ENCODE results near the gene ALPI.

DNA sequence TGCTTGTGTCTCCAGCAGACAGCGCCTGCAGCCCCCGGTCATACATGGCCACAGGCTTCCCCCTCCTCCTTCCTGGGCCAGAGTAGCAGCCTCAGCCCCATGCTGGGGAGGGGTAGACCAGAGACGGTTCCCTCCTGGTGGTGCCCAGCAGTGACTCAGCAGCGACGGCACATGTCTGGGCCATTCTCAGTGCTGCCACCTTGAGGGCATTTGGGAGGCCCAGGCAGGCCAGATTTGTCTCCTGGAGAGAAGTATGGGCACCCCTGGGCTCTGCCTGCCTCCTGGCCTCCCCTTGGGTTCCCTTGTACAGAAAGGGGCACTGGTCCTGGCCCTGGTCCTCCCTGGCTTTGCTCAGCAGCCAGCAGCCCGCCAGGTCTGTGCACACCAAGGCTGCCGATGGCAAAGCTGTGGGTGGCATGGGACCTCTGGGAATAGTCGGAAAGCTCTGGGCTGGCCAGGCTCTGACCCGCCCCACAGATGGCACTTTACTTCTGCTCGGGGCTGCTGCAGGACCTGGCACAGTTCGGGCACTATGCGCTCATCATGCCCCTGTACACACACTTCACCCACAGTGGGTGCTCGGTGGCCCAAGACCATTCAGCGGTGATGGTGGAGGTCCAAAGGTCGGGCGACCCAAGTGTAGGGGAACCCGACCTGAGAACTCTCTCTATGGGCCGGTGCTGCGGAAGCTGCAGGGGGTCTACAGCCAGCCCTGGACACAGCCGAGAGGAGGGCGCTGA lies 11.4 kb upstream of the ALPI start:
- TF ChIP-seq, protein P1, sequence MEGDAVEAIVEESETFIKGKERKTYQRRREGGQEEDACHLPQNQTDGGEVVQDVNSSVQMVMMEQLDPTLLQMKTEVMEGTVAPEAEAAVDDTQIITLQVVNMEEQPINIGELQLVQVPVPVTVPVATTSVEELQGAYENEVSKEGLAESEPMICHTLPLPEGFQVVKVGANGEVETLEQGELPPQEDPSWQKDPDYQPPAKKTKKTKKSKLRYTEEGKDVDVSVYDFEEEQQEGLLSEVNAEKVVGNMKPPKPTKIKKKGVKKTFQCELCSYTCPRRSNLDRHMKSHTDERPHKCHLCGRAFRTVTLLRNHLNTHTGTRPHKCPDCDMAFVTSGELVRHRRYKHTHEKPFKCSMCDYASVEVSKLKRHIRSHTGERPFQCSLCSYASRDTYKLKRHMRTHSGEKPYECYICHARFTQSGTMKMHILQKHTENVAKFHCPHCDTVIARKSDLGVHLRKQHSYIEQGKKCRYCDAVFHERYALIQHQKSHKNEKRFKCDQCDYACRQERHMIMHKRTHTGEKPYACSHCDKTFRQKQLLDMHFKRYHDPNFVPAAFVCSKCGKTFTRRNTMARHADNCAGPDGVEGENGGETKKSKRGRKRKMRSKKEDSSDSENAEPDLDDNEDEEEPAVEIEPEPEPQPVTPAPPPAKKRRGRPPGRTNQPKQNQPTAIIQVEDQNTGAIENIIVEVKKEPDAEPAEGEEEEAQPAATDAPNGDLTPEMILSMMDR (IDR thresholded peaks at IDR 0.05), result peak; percentile 62
- no peak for TF ChIP-seq EZH2 (IDR thresholded peaks at IDR 0.05; ENCODE audit: borderline replicate concordance, insufficient read depth, low read depth, low read length, poor library complexity, severe bottlenecking)

All from B cell (primary cell).